ENCODE results near the gene TREX2. TPM values are rescaled to one million over a fixed set of nuclear protein-coding genes. Genes with fewer than 3 reads are reported as not detected.

Gene TREX2
- total RNA-seq, 2 donors from 2014 or later, result 1.0 to 1.6 TPM

- TF ChIP-seq CTCF (IDR thresholded peaks at IDR 0.05) (no peak), POLR2A (IDR thresholded peaks at IDR 0.05) (no peak)
- DNase-seq, result no peak
- Histone ChIP-seq H3K9me3 (no peaks in the 10 kb centered on the region), H3K27me3 (no peaks in the 10 kb centered on the region), H3K4me1 (peaks cover 2% of the 10 kb centered on the region), H3K4me3 (no peak overlapping the region), H3K27ac (no peak overlapping the region), H3K36me3 (replicated peaks in 1 of 2; ENCODE audit: insufficient read depth in 1 of 2, low read depth in 2 of 2) (no peaks in the 10 kb centered on the region)
- no peak for ATAC-seq
- 53 to 60% methylated on average over 8 to 12 of the region's 12 CpGs for WGBS, 2 donors
- intact Hi-C loops (cut with DNase I), result no loop called here
Measured at GRCh38 chrX:153416781-153417450, 28.9 kb downstream of the TREX2 start.

- H3K27ac ChIP-seq, result no peak overlapping the region
- H3K27me3 ChIP-seq, result no peaks in the 10 kb centered on the region
- no peak overlapping the region for H3K4me3 ChIP-seq
- TF ChIP-seq CTCF (IDR thresholded peaks at IDR 0.05), result no peak
- no peak for TF ChIP-seq POLR2A (IDR thresholded peaks at IDR 0.05)
- no peak for DNase-seq
- intact Hi-C loops (cut with DNase I), result no loop called here
- ATAC-seq, result peak; percentile 41
- 64 to 67% methylated on average over 4 to 9 of the region's 9 CpGs for WGBS, 2 donors
- no peaks in the 10 kb centered on the region for H3K36me3 ChIP-seq (replicated peaks in 1 of 2; ENCODE audit: insufficient read depth in 1 of 2, low read depth in 2 of 2)
- peaks cover 8% of the 10 kb centered on the region for H3K4me1 ChIP-seq
- no peaks in the 10 kb centered on the region for H3K9me3 ChIP-seq
Measured at GRCh38 chrX:153414856-153415510, 30.9 kb downstream of the TREX2 start.

- no peak overlapping the region for H3K27ac ChIP-seq
- no peak for TF ChIP-seq POLR2A (IDR thresholded peaks at IDR 0.05)
- no peak for TF ChIP-seq CTCF (IDR thresholded peaks at IDR 0.05)
- peaks cover 8% of the 10 kb centered on the region for H3K4me1 ChIP-seq
- DNase-seq, result no peak
- no peaks in the 10 kb centered on the region for H3K27me3 ChIP-seq
- H3K9me3 ChIP-seq, result no peaks in the 10 kb centered on the region
- H3K36me3 ChIP-seq (replicated peaks in 1 of 2; ENCODE audit: insufficient read depth in 1 of 2, low read depth in 2 of 2), result no peaks in the 10 kb centered on the region
- H3K4me3 ChIP-seq, result no peak overlapping the region
- ATAC-seq, result no peak
- 92% methylated on average over 11 of the region's 11 CpGs; no CpG with 5 or more reads in 1 of the 2 donors for WGBS, 2 donors
- intact Hi-C loops (cut with DNase I), result no loop called here
Measured at GRCh38 chrX:153413731-153414130, 32.1 kb downstream of the TREX2 start.

GRCh38 chrX:153412746-153413720 is 32.8 kb downstream of the TREX2 start:
- Histone ChIP-seq H3K4me1 (peaks cover 8% of the 10 kb centered on the region), H3K27ac (no peak overlapping the region), H3K36me3 (replicated peaks in 1 of 2; ENCODE audit: insufficient read depth in 1 of 2, low read depth in 2 of 2) (no peaks in the 10 kb centered on the region), H3K27me3 (no peaks in the 10 kb centered on the region), H3K4me3 (no peak overlapping the region), H3K9me3 (no peaks in the 10 kb centered on the region)
- TF ChIP-seq CTCF (IDR thresholded peaks at IDR 0.05) (no peak), POLR2A (IDR thresholded peaks at IDR 0.05) (no peak)
- no peak for ATAC-seq
- DNase-seq, result no peak
- WGBS, 2 donors, result 50 to 73% methylated on average over 1 to 20 of the region's 23 CpGs
- intact Hi-C loops (cut with DNase I), result no loop called here
